ENCODE measurements around the gene IL20RB.
A peak's percentile ranks its signal among the peaks of the same experiment; 100 is the strongest.

IL20RB gene

GRCh38 chr3:136938334-136938733, 19.4 kb upstream of the IL20RB start:
- DNase-seq (ENCODE audit: insufficient read length, low spot score) (no peak), FAIRE-seq (no peak)
- TF ChIP-seq PAX5 (IDR thresholded peaks at IDR 0.05; ENCODE audit: insufficient read depth, low read length, severe bottlenecking) (no peak), POLR2AphosphoS5 (IDR thresholded peaks at IDR 0.05; ENCODE audit: low read depth, low read length) (no peak), POLR2A (IDR thresholded peaks at IDR 0.05; ENCODE audit: low read depth, low read length) (no peak), SPI1 (IDR thresholded peaks at IDR 0.05; ENCODE audit: low read depth, low read length) (no peak), POU2F2 (IDR thresholded peaks at IDR 0.05; ENCODE audit: low read depth, low read length) (no peak), TAF1 (IDR thresholded peaks at IDR 0.05; ENCODE audit: low read depth, low read length) (no peak)

GRCh38 chr3:136939489-136939888, 18.3 kb upstream of the IL20RB start:
- no peak for TF ChIP-seq POLR2AphosphoS5 (IDR thresholded peaks at IDR 0.05; ENCODE audit: low read depth, low read length)
- TF ChIP-seq SPI1 (IDR thresholded peaks at IDR 0.05; ENCODE audit: low read depth, low read length) = no peak
- TF ChIP-seq POU2F2 (IDR thresholded peaks at IDR 0.05; ENCODE audit: low read depth, low read length) = no peak
- TF ChIP-seq TAF1 (IDR thresholded peaks at IDR 0.05; ENCODE audit: low read depth, low read length) = no peak
- TF ChIP-seq POLR2A (IDR thresholded peaks at IDR 0.05; ENCODE audit: low read depth, low read length) = no peak
- TF ChIP-seq PAX5 (IDR thresholded peaks at IDR 0.05; ENCODE audit: insufficient read depth, low read length, severe bottlenecking) = no peak
- DNase-seq (ENCODE audit: insufficient read length, low spot score) (no peak), FAIRE-seq (no peak)

GRCh38 chr3:136942803-136943202, 15.0 kb upstream of the IL20RB start:
- no peak for TF ChIP-seq TAF1 (IDR thresholded peaks at IDR 0.05; ENCODE audit: low read depth, low read length)
- TF ChIP-seq POLR2AphosphoS5 (IDR thresholded peaks at IDR 0.05; ENCODE audit: low read depth, low read length) = no peak
- no peak for TF ChIP-seq SPI1 (IDR thresholded peaks at IDR 0.05; ENCODE audit: low read depth, low read length)
- no peak for TF ChIP-seq POLR2A (IDR thresholded peaks at IDR 0.05; ENCODE audit: low read depth, low read length)
- TF ChIP-seq POU2F2 (IDR thresholded peaks at IDR 0.05; ENCODE audit: low read depth, low read length) = no peak
- TF ChIP-seq PAX5 (IDR thresholded peaks at IDR 0.05; ENCODE audit: insufficient read depth, low read length, severe bottlenecking) = no peak
- FAIRE-seq (no peak), DNase-seq (ENCODE audit: insufficient read length, low spot score) (no peak)

GRCh38 chr3:136943436-136943835, 14.3 kb upstream of the IL20RB start:
- no peak for TF ChIP-seq SPI1 (IDR thresholded peaks at IDR 0.05; ENCODE audit: low read depth, low read length)
- TF ChIP-seq PAX5 (IDR thresholded peaks at IDR 0.05; ENCODE audit: insufficient read depth, low read length, severe bottlenecking) = no peak
- no peak for TF ChIP-seq POLR2AphosphoS5 (IDR thresholded peaks at IDR 0.05; ENCODE audit: low read depth, low read length)
- TF ChIP-seq POLR2A (IDR thresholded peaks at IDR 0.05; ENCODE audit: low read depth, low read length) = no peak
- no peak for TF ChIP-seq TAF1 (IDR thresholded peaks at IDR 0.05; ENCODE audit: low read depth, low read length)
- TF ChIP-seq POU2F2 (IDR thresholded peaks at IDR 0.05; ENCODE audit: low read depth, low read length) = no peak
- FAIRE-seq (no peak), DNase-seq (ENCODE audit: insufficient read length, low spot score) (no peak)

GRCh38 chr3:136946978-136947377, 10.8 kb upstream of the IL20RB start:
- DNase-seq (ENCODE audit: insufficient read length, low spot score) = no peak
- no peak for TF ChIP-seq TAF1 (IDR thresholded peaks at IDR 0.05; ENCODE audit: low read depth, low read length)
- no peak for TF ChIP-seq POU2F2 (IDR thresholded peaks at IDR 0.05; ENCODE audit: low read depth, low read length)
- no peak for TF ChIP-seq POLR2A (IDR thresholded peaks at IDR 0.05; ENCODE audit: low read depth, low read length)
- TF ChIP-seq POLR2AphosphoS5 (IDR thresholded peaks at IDR 0.05; ENCODE audit: low read depth, low read length) = no peak
- no peak for TF ChIP-seq PAX5 (IDR thresholded peaks at IDR 0.05; ENCODE audit: insufficient read depth, low read length, severe bottlenecking)
- no peak for TF ChIP-seq SPI1 (IDR thresholded peaks at IDR 0.05; ENCODE audit: low read depth, low read length)
- no peak for FAIRE-seq

GRCh38 chr3:136947477-136947876, 10.3 kb upstream of the IL20RB start:
- DNase-seq (ENCODE audit: insufficient read length, low spot score) = no peak
- peak; percentile 38 for FAIRE-seq
- TF ChIP-seq TAF1 (IDR thresholded peaks at IDR 0.05; ENCODE audit: low read depth, low read length) (no peak), SPI1 (IDR thresholded peaks at IDR 0.05; ENCODE audit: low read depth, low read length) (no peak), POLR2AphosphoS5 (IDR thresholded peaks at IDR 0.05; ENCODE audit: low read depth, low read length) (no peak), PAX5 (IDR thresholded peaks at IDR 0.05; ENCODE audit: insufficient read depth, low read length, severe bottlenecking) (no peak), POU2F2 (IDR thresholded peaks at IDR 0.05; ENCODE audit: low read depth, low read length) (no peak), POLR2A (IDR thresholded peaks at IDR 0.05; ENCODE audit: low read depth, low read length) (no peak)

GRCh38 chr3:136949146-136949545, 8.6 kb upstream of the IL20RB start:
- DNase-seq (ENCODE audit: insufficient read length, low spot score) (no peak), FAIRE-seq (no peak)
- no peak for TF ChIP-seq POU2F2 (IDR thresholded peaks at IDR 0.05; ENCODE audit: low read depth, low read length)
- TF ChIP-seq SPI1 (IDR thresholded peaks at IDR 0.05; ENCODE audit: low read depth, low read length) = peak; percentile 73
- no peak for TF ChIP-seq TAF1 (IDR thresholded peaks at IDR 0.05; ENCODE audit: low read depth, low read length)
- TF ChIP-seq POLR2A (IDR thresholded peaks at IDR 0.05; ENCODE audit: low read depth, low read length) = no peak
- no peak for TF ChIP-seq PAX5 (IDR thresholded peaks at IDR 0.05; ENCODE audit: insufficient read depth, low read length, severe bottlenecking)

- DNase-seq (ENCODE audit: insufficient read length, low spot score) (no peak), FAIRE-seq (no peak)
These were observed 8.1 kb upstream of the IL20RB start for GRCh38 chr3:136949708-136950107.

GRCh38 chr3:136950623-136951022, 7.2 kb upstream of the IL20RB start:
- FAIRE-seq (peak; percentile 26), DNase-seq (ENCODE audit: insufficient read length, low spot score) (no peak)
- TF ChIP-seq POLR2A (IDR thresholded peaks at IDR 0.05; ENCODE audit: low read depth, low read length) = no peak
- TF ChIP-seq SPI1 (IDR thresholded peaks at IDR 0.05; ENCODE audit: low read depth, low read length) = no peak
- TF ChIP-seq POU2F2 (IDR thresholded peaks at IDR 0.05; ENCODE audit: low read depth, low read length) = no peak
- no peak for TF ChIP-seq TAF1 (IDR thresholded peaks at IDR 0.05; ENCODE audit: low read depth, low read length)
- TF ChIP-seq POLR2AphosphoS5 (IDR thresholded peaks at IDR 0.05; ENCODE audit: low read depth, low read length) = no peak
- TF ChIP-seq PAX5 (IDR thresholded peaks at IDR 0.05; ENCODE audit: insufficient read depth, low read length, severe bottlenecking) = no peak

More at GRCh38 chr3:136949708-136950107, 8.1 kb upstream of the IL20RB start:
- TF ChIP-seq POU2F2 (IDR thresholded peaks at IDR 0.05; ENCODE audit: low read depth, low read length) (no peak), SPI1 (IDR thresholded peaks at IDR 0.05; ENCODE audit: low read depth, low read length) (no peak), TAF1 (IDR thresholded peaks at IDR 0.05; ENCODE audit: low read depth, low read length) (no peak), POLR2AphosphoS5 (IDR thresholded peaks at IDR 0.05; ENCODE audit: low read depth, low read length) (no peak), PAX5 (IDR thresholded peaks at IDR 0.05; ENCODE audit: insufficient read depth, low read length, severe bottlenecking) (no peak), POLR2A (IDR thresholded peaks at IDR 0.05; ENCODE audit: low read depth, low read length) (no peak)

- DNase-seq (ENCODE audit: insufficient read length, low spot score) = no peak
- peak; percentile 16 for FAIRE-seq
- TF ChIP-seq TAF1 (IDR thresholded peaks at IDR 0.05; ENCODE audit: low read depth, low read length) = no peak
- no peak for TF ChIP-seq POU2F2 (IDR thresholded peaks at IDR 0.05; ENCODE audit: low read depth, low read length)
- no peak for TF ChIP-seq POLR2AphosphoS5 (IDR thresholded peaks at IDR 0.05; ENCODE audit: low read depth, low read length)
- TF ChIP-seq POLR2A (IDR thresholded peaks at IDR 0.05; ENCODE audit: low read depth, low read length) = no peak
- no peak for TF ChIP-seq PAX5 (IDR thresholded peaks at IDR 0.05; ENCODE audit: insufficient read depth, low read length, severe bottlenecking)
- TF ChIP-seq SPI1 (IDR thresholded peaks at IDR 0.05; ENCODE audit: low read depth, low read length) = no peak
These were observed 5.5 kb upstream of the IL20RB start for GRCh38 chr3:136952292-136952691.

All from GM12891 (cell line).